H7 (cell line): Measurements from ENCODE around the gene NIBAN1. TPM values are rescaled to one million over a fixed set of nuclear protein-coding genes. Genes with fewer than 3 reads are reported as not detected.
"Not testable (repeated sequence)": the region's sequence is repeated elsewhere in the genome, so short reads cannot be mapped to it uniquely, and the experiment has no call there.

Source experiments
- DNase-seq: peaks from one replicate; pipeline ENCODE4 v3.0.0; 2012
- H3K27me3 ChIP-seq: 2 replicates; pipeline ENCODE4 v1.6.0; 2011; ENCODE audit warnings: mild to moderate bottlenecking, low read length; ENCODE audit not compliant: control insufficient read depth, insufficient read depth
- H3K36me3 ChIP-seq: replicated peaks from 2 replicates; pipeline ENCODE4 v1.5.1; 2011; ENCODE audit warnings: low read length; ENCODE audit not compliant: control insufficient read depth, insufficient read depth
- H3K4me3 ChIP-seq: 2 replicates; pipeline ENCODE4 v1.5.1; 2011; ENCODE audit warnings: low read depth, mild to moderate bottlenecking, control low read depth, low read length, moderate library complexity; ENCODE audit not compliant: insufficient read depth
- total RNA-seq: library from RNA; depleted of rRNA; stranded (reverse); fragments of >200 nt; shearing (Covaris generic); gene quantifications from 2 replicates; pipeline ENCODE4 v1.2.3, GENCODE V29; 2014

NIBAN1 gene
- total RNA-seq, 1 experiment from 2014 or later = 3.8 TPM

- Histone ChIP-seq H3K36me3 (no peaks in the 10 kb centered on the region), H3K4me3 (no peak overlapping the region), H3K27me3 (no peaks in the 10 kb centered on the region)
- DNase-seq = no peak
These were observed 14.7 kb downstream of the NIBAN1 start for GRCh38 chr1:184959626-184960025.

DNA sequence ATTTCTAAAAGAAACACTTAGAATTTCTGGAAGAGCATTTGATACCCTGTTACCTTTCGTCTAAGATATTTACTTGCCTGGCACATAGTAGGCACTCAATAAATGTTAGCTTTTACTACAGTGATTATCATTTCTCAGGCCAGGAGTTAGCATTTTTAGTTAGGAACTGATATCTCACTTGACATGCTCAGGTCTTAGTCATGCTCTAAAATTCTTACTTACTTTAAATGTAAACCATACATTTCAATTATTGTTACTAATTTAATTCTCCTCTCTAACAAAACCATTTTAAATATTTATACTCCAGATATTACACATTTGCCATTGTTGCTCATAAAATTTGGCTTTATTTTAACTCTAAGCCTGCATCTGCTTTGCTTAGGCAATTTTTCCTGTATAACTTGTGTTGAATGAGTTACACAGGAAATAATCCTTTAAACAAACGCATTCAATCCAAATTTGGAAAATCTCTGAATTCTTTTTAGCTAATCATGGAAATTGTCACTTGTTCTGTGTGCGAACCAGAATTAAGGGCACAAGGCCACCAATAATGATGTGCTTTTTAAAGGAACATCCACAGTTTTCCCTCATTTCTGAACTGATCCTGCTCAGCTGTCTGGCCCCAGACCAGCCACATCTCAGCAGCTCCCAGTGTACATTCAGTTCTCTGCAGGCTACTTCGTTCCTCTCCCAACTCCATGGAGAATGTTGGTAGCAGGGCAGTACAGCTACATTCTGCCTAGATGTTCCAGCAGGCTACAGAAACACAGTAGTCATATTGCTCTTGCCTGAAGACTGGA lies 15.6 kb downstream of the NIBAN1 start:
- Histone ChIP-seq H3K36me3 (no peaks in the 10 kb centered on the region), H3K4me3 (no peak overlapping the region), H3K27me3 (no peaks in the 10 kb centered on the region)
- DNase-seq = no peak

GRCh38 chr1:184957901-184958300 lies 16.4 kb downstream of the NIBAN1 start:
- H3K36me3 ChIP-seq, DNase-seq, H3K4me3 ChIP-seq, H3K27me3 ChIP-seq: not testable (repeated sequence)

DNA sequence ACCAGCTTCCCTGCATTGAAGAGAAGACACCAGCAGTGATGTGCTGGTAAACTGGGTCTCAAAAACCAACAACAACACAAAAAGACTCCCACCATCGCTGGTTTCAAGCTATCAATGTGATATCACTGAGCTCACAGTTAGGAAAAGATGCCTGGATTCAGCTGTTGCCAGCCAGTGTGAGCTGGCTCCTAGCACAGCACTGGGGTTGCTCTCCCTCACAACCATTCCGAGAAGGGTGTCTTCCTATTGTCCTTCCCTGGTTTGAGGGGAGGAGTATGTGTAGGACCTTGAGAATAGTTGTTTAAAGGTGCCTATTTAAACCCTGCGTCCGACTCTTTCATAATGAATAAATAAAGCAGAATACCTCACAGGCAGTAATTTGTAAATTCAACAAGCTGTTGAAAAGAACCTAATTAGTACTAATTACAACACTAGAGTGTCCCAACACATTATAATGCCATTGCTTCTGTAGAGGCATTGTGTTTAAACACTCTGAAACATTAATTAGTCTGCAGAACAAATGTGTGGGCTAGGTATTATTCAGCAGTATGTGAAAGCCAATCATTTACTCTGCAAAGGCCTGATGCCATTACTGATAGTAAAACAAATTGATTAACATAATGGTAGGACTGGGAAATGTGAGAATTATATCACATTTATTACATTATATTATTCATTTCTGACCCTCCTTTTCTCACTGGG lies 17.2 kb downstream of the NIBAN1 start:
- no peaks in the 10 kb centered on the region for H3K36me3 ChIP-seq

GRCh38 chr1:184954232-184954995 lies 19.9 kb downstream of the NIBAN1 start:
- Histone ChIP-seq H3K27me3 (no peaks in the 10 kb centered on the region), H3K36me3 (no peaks in the 10 kb centered on the region), H3K4me3 (no peak overlapping the region)
- no peak for DNase-seq

More for the DNA sequence above, 17.2 kb downstream of the NIBAN1 start:
- Histone ChIP-seq H3K4me3 (no peak overlapping the region), H3K27me3 (no peaks in the 10 kb centered on the region)
- no peak for DNase-seq

DNA sequence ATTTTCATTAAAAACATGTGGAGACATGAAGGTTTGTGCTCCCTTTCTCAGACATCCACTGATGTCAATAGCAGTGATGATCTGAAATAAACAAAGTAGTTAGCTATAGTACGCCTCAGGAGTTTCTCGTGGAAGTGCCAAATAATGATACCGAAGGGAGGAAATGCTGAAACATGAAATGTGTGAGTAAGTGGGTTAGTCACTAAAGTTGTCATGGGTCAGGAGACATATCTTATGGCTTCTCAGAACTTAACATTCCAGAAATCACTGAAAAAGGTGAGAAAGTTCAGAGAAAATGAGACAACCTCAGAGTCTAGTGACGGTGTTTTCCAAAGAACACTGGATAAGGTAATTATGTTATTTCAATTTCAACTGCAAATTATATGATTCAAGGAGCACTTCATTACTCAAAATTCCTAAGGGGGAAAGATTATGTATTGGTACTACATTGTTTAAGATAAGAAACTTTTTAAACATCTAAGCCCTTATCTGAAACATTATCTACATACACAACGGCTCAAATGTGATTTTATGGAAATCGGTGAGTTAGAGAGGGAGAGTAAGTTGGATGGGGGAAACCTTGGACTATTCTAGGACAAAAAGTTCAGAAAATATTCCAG lies 20.6 kb downstream of the NIBAN1 start:
- no peaks in the 10 kb centered on the region for H3K27me3 ChIP-seq
- no peak for DNase-seq
- H3K36me3 ChIP-seq = no peaks in the 10 kb centered on the region
- H3K4me3 ChIP-seq = no peak overlapping the region

GRCh38 chr1:184952428-184952827 lies 21.9 kb downstream of the NIBAN1 start:
- no peak overlapping the region for H3K4me3 ChIP-seq
- no peak for DNase-seq
- no peaks in the 10 kb centered on the region for H3K36me3 ChIP-seq
- no peaks in the 10 kb centered on the region for H3K27me3 ChIP-seq

DNA sequence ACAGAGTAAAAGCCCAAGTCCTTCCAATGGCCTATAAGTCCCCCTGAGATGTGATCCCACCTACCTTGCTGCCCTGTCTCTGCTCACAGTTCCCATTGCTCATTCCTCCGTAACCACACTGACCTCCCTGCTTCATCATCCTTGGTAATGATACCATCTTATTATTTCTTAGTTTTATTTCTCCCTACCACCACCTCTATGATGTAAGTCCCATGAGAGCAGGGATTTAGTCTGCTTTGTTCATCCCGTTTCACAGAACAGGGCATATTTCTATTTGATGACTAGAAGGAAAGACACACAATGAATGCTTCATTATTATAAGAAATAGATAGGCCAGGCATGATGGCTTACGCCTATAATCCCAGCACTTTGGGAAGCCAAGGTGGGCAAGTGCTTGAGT lies 22.5 kb downstream of the NIBAN1 start:
- H3K27me3 ChIP-seq = no peaks in the 10 kb centered on the region
- no peaks in the 10 kb centered on the region for H3K36me3 ChIP-seq
- H3K4me3 ChIP-seq = no peak overlapping the region
- DNase-seq = no peak

GRCh38 chr1:184950906-184951305 lies 23.4 kb downstream of the NIBAN1 start:
- no peak for DNase-seq
- Histone ChIP-seq H3K4me3 (no peak overlapping the region), H3K27me3 (no peaks in the 10 kb centered on the region), H3K36me3 (no peaks in the 10 kb centered on the region)

- H3K27me3 ChIP-seq = no peaks in the 10 kb centered on the region
- DNase-seq = no peak
- no peaks in the 10 kb centered on the region for H3K36me3 ChIP-seq
- no peak overlapping the region for H3K4me3 ChIP-seq
These were observed 24.1 kb downstream of the NIBAN1 start for GRCh38 chr1:184950227-184950626.

GRCh38 chr1:184947497-184948256 lies 26.6 kb downstream of the NIBAN1 start:
- no peak for DNase-seq
- Histone ChIP-seq H3K4me3 (no peak overlapping the region), H3K27me3 (no peaks in the 10 kb centered on the region), H3K36me3 (no peaks in the 10 kb centered on the region)

- Histone ChIP-seq H3K4me3 (no peak overlapping the region), H3K27me3 (no peaks in the 10 kb centered on the region), H3K36me3 (no peaks in the 10 kb centered on the region)
- no peak for DNase-seq
These were observed 28.5 kb downstream of the NIBAN1 start for GRCh38 chr1:184945678-184946412.

DNA sequence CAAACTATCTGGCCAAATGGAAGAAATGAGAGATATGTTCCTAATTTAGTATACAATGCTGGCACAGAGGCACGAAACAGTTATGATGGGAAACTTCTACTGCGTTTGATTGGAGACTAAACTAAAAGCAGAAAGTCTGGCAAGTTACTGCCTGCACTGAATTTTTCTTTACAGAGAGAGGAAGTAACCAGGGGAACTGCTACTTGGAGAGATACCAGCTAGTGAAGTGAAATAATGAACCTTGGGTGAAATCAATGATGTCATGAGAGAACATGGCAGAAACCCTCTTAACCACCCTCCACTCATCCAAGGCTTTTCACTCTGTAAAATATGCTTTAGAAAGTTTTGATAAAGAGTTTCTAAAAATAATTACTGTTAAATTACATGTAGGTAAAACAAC lies 29.3 kb downstream of the NIBAN1 start:
- Histone ChIP-seq H3K4me3 (no peak overlapping the region), H3K27me3 (no peaks in the 10 kb centered on the region), H3K36me3 (no peaks in the 10 kb centered on the region)
- no peak for DNase-seq
